Measurements from ENCODE around the gene ZC3H12C.

- TF ChIP-seq CTCF (IDR thresholded peaks at IDR 0.05) = no peak
- no peak for TF ChIP-seq POLR2A (IDR thresholded peaks at IDR 0.05)
- no peak for TF ChIP-seq EP300 (IDR thresholded peaks at IDR 0.05)
These were observed 37.5 kb downstream of the ZC3H12C start for GRCh38 chr11:110130642-110131238.

Data from ovary (tissue), 3 donors.